CD8-positive, alpha-beta memory T cell (primary cell): ENCODE results near the gene ALAD. TPM values are rescaled to one million over a fixed set of nuclear protein-coding genes. Genes with fewer than 3 reads are reported as not detected.
A peak's percentile ranks its signal among the peaks of the same experiment; 100 is the strongest.

ENCODE experiments used
- CTCF ChIA-PET: fragments of 350-600 bp; sonication (Branson Sonifier 250); formaldehyde crosslinking; loops from one replicate; lab custom pipeline; 2021; ENCODE audit warnings: antibody characterized with exemption; lab: Charles Lee
- POLR2A ChIA-PET: fragments of 350-600 bp; sonication (Branson Sonifier 250); formaldehyde crosslinking; loops from one replicate; lab custom pipeline; 2021; ENCODE audit warnings: antibody characterized with exemption; lab: Charles Lee
- DNase-seq, 5 donors: peaks; one replicate each; pipeline versions ENCODE4 v3.0.0 to v3.0.0-alpha.2; 2020 to 2022; ENCODE audit warnings: mixed read lengths in 1 of 5
- H3K27ac ChIP-seq: one replicate; pipeline ENCODE4 v1.7.0; 2013; ENCODE audit warnings: low read depth, mild to moderate bottlenecking, low read length, moderate library complexity
- H3K27me3 ChIP-seq: 2 replicates; pipeline ENCODE4 v1.7.0; 2013; ENCODE audit warnings: low read length, mild to moderate bottlenecking; ENCODE audit not compliant: insufficient read depth, poor library complexity, severe bottlenecking
- H3K36me3 ChIP-seq: 2 replicates; pipeline ENCODE4 v1.7.0; 2013; ENCODE audit warnings: mild to moderate bottlenecking, low read length, moderate library complexity; ENCODE audit not compliant: insufficient read depth
- H3K4me1 ChIP-seq: 2 replicates; pipeline ENCODE4 v1.7.0; 2013; ENCODE audit warnings: mild to moderate bottlenecking, low read length, moderate library complexity; ENCODE audit not compliant: insufficient read depth
- H3K4me3 ChIP-seq: 2 replicates; pipeline ENCODE4 v1.7.0; 2013; ENCODE audit warnings: mild to moderate bottlenecking, low read length
- H3K9me3 ChIP-seq: 2 replicates; pipeline ENCODE4 v1.7.0; 2013; ENCODE audit warnings: mild to moderate bottlenecking, low read length
- H3K27ac Mint-ChIP-seq, 8 donors: one replicate each; pipeline ENCODE4 v1.8.0; 2020 to 2021; ENCODE audit warnings: mixed read lengths in 8 of 8, mild to moderate bottlenecking in 6 of 8, inconsistent platforms in 3 of 8, moderate library complexity in 3 of 8
- H3K27me3 Mint-ChIP-seq, 2 donors: one replicate each; pipeline ENCODE4 v1.8.0; 2020 to 2021; ENCODE audit warnings: mixed read lengths in 2 of 2, mild to moderate bottlenecking in 1 of 2, moderate library complexity in 1 of 2
- H3K36me3 Mint-ChIP-seq, 3 donors: one replicate each; pipeline ENCODE4 v1.8.0; 2020 to 2021; ENCODE audit warnings: mixed read lengths in 3 of 3, inconsistent platforms in 1 of 3, mild to moderate bottlenecking in 1 of 3
- H3K4me1 Mint-ChIP-seq, 3 donors: one replicate each; pipeline ENCODE4 v1.8.0; 2020 to 2021; ENCODE audit warnings: mixed read lengths in 3 of 3, inconsistent platforms in 1 of 3, mild to moderate bottlenecking in 1 of 3
- H3K4me3 Mint-ChIP-seq, 7 donors: one replicate each; pipeline ENCODE4 v1.8.0; 2020 to 2021; ENCODE audit warnings: mixed read lengths in 7 of 7, mild to moderate bottlenecking in 6 of 7, moderate library complexity in 4 of 7, inconsistent platforms in 2 of 7
- H3K9me3 Mint-ChIP-seq, 5 donors: one replicate each; pipeline ENCODE4 v1.8.0; 2020 to 2022; ENCODE audit warnings: mixed read lengths in 5 of 5, mild to moderate bottlenecking in 3 of 5, moderate library complexity in 2 of 5, inconsistent platforms in 1 of 5
- polyA plus RNA-seq: library from polyadenylated mRNA; unstranded; fragments of 300-500 nt; fragmentation: Illumina TruSeq; gene quantifications from one replicate; pipeline ENCODE4 v1.2.3, GENCODE V29; 2021
- total RNA-seq, 2 experiments: library from RNA; stranded (reverse); gene quantifications; one replicate each; pipeline ENCODE4 v1.2.3, GENCODE V29; 2021

The ALAD gene
- total and polyA plus RNA-seq, 3 experiments from 2014 or later, result 22.1 to 22.8 (median 22.3) TPM

DNA sequence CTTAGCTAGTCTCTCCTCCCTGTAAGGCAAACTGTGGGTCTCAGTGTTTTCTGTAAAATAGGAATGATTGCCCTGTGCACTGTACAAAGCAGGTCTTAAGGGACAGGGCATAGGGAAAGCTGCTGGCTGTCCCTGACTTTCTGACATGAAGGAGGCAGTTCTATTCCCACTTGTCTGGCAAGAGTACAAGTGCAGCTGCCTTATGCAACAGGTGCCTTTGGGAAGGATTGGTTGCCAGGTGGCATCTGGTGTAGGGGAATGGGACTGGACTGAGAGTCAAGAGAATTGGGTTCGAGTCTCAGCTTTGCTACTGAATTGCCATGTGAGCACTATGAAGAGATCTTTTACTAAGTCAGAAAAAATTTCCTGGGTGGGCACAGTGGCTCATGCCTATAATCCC is 41.7 kb downstream of the ALAD start:
- no peaks in the 10 kb centered on the region for H3K4me1 Mint-ChIP-seq
- DNase-seq, result no peak
- no peak overlapping the region for H3K27ac ChIP-seq
- POLR2A ChIA-PET, result no interaction called here
- no peaks in the 10 kb centered on the region for H3K4me1 ChIP-seq
- no peaks in the 10 kb centered on the region for H3K9me3 Mint-ChIP-seq
- no peaks in the 10 kb centered on the region for H3K36me3 ChIP-seq
- no peak overlapping the region for H3K4me3 ChIP-seq
- no peaks in the 10 kb centered on the region for H3K9me3 ChIP-seq
- no peaks in the 10 kb centered on the region for H3K27me3 ChIP-seq
- CTCF ChIA-PET, result interaction anchor here (0.8 kb wide), 1 partner anchor 11 kb away, joined by 3 read pairs; no protein-coding TSS in a partner anchor
- H3K4me3 Mint-ChIP-seq, result no peak overlapping the region
- peaks cover 5 to 7% of the 10 kb centered on the region in 2 donors for H3K27me3 Mint-ChIP-seq
- peaks cover 0 to 3% (median 0%) of the 10 kb centered on the region in 3 donors for H3K36me3 Mint-ChIP-seq
- no peak overlapping the region for H3K27ac Mint-ChIP-seq

DNA sequence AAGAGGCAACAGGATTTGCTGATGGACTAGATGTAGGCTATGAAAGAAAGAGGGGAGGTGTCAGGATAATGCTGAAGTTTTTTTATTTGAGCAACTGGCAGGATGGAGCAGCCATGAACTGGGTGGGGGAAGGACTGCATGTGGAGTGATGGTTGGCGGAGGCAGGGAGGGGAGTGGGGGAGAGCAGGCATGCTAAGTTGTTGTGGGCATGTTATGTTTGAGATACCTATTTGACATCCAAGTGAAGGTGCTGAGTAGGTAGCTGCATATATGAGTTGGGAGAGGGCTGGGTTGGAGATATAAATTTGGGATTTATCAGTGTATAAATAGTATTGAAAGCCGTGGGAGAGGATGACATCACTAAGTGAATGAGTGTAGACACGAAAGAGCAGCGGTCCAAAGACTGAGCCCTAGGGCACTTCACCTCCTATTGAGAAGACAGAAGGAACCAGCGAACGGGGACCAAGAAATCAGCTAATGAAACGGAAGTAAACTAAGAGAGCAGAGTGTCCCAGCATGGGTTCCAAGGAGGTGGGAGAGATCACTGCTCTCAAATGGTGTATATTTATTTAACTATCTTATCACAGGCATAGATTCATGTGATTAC is 44.3 kb downstream of the ALAD start:
- Mint-ChIP-seq H3K9me3 (no peaks in the 10 kb centered on the region), H3K27me3 (peaks cover 8 to 26% of the 10 kb centered on the region in 2 donors), H3K36me3 (peaks cover 0 to 3% (median 0%) of the 10 kb centered on the region in 3 donors), H3K4me3 (no peak overlapping the region), H3K4me1 (no peaks in the 10 kb centered on the region), H3K27ac (no peak overlapping the region)
- ChIA-PET POLR2A (no interaction called here), CTCF (no interaction called here)
- DNase-seq, result no peak
- no peak overlapping the region for H3K27ac ChIP-seq
- peaks cover 4% of the 10 kb centered on the region for H3K27me3 ChIP-seq
- no peaks in the 10 kb centered on the region for H3K9me3 ChIP-seq
- H3K4me1 ChIP-seq, result no peaks in the 10 kb centered on the region
- H3K36me3 ChIP-seq, result no peaks in the 10 kb centered on the region
- no peak overlapping the region for H3K4me3 ChIP-seq

DNA sequence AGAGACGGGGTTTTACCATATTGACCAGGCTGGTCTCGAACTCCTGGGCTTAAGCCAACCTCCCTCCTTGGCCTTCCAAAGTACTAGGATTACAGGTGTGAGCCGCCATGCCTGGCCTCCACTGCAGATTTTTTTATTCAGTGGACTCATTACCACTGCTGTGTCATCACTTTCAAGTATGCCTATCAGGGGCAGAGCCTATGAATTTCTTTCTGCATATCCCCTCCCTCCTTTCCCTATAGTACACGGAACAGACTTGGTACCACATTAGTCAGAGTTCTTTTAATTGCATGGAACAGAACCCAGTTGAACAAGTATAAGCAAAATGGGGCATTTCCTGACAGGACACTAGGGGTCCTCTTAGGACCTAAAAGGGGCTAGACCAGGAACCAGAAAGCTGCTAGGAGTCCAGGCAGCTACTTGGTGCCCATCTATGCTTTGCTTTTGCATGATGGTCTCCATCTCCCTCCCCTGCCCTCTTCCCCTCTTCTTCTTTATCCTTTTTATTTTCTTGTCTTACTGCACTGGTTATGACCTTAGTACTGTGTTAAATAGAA is 46.0 kb downstream of the ALAD start:
- Mint-ChIP-seq H3K9me3 (no peaks in the 10 kb centered on the region), H3K27me3 (peaks cover 22 to 36% of the 10 kb centered on the region in 2 donors), H3K4me1 (peaks cover 13 to 14% (median 13%) of the 10 kb centered on the region in 3 donors), H3K36me3 (peaks cover 0 to 3% (median 0%) of the 10 kb centered on the region in 3 donors), H3K4me3 (no peak overlapping the region), H3K27ac (no peak overlapping the region)
- H3K9me3 ChIP-seq, result no peaks in the 10 kb centered on the region
- peaks cover 13% of the 10 kb centered on the region for H3K4me1 ChIP-seq
- no peak for DNase-seq
- no peaks in the 10 kb centered on the region for H3K36me3 ChIP-seq
- POLR2A ChIA-PET, result no interaction called here
- no peak overlapping the region for H3K4me3 ChIP-seq
- CTCF ChIA-PET, result no interaction called here
- peaks cover 12% of the 10 kb centered on the region for H3K27me3 ChIP-seq
- H3K27ac ChIP-seq, result no peak overlapping the region

DNA sequence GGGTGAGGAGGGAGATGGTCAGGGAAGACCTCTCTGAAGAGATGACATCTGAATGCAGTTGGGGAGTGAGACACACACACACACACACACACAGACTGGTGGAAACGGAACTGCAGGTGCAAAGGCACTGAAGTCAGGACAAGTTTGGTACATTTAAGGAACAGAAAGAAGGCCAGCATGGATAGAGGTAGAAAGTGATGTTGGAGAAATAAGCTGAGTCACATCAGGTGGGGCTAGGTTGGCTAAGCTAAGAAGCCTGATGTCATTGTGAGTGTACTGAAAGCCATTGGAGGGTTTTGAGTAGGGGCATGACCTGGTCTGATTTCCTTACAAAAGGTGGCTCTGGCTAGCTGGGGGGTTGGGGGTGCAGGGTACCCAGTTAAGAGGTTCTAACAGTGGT is 48.7 kb downstream of the ALAD start:
- Histone ChIP-seq H3K27ac (no peak overlapping the region), H3K4me3 (no peak overlapping the region), H3K4me1 (peaks cover 18% of the 10 kb centered on the region), H3K27me3 (peaks cover 21% of the 10 kb centered on the region), H3K9me3 (no peaks in the 10 kb centered on the region), H3K36me3 (no peaks in the 10 kb centered on the region)
- no peak for DNase-seq
- no peak overlapping the region for H3K4me3 Mint-ChIP-seq
- no peaks in the 10 kb centered on the region for H3K36me3 Mint-ChIP-seq
- CTCF ChIA-PET, result no interaction called here
- no peak overlapping the region for H3K27ac Mint-ChIP-seq
- peaks cover 24 to 44% of the 10 kb centered on the region in 2 donors for H3K27me3 Mint-ChIP-seq
- POLR2A ChIA-PET, result no interaction called here
- H3K9me3 Mint-ChIP-seq, result no peaks in the 10 kb centered on the region
- H3K4me1 Mint-ChIP-seq, result peaks cover 18 to 23% (median 22%) of the 10 kb centered on the region in 3 donors

DNA sequence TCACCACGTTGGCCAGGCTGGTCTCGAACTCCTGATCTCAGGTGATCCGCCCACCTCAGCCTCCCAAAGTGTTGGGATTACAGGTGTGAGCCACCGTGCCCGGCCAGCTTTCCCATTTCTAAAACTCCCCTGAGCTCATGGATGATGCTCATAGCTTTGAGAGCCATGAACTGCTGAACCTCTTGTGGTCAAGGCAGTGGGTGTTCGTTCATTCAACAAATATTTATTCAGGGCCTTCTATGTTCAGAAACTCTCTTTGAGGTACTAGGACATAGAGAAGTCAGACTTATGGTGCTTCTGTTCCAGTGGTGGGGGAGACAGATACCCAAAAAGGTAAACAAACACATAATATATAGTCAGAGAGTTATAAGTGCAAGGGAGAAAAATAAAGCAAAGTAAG is 49.1 kb downstream of the ALAD start:
- Mint-ChIP-seq H3K9me3 (no peaks in the 10 kb centered on the region), H3K4me1 (peaks cover 18 to 23% (median 22%) of the 10 kb centered on the region in 3 donors), H3K36me3 (no peaks in the 10 kb centered on the region), H3K4me3 (no peak overlapping the region), H3K27ac (no peak overlapping the region), H3K27me3 (peaks cover 24 to 44% of the 10 kb centered on the region in 2 donors)
- CTCF ChIA-PET, result no interaction called here
- Histone ChIP-seq H3K4me3 (no peak overlapping the region), H3K27me3 (peaks cover 21% of the 10 kb centered on the region), H3K4me1 (peaks cover 18% of the 10 kb centered on the region), H3K9me3 (no peaks in the 10 kb centered on the region), H3K36me3 (no peaks in the 10 kb centered on the region), H3K27ac (no peak overlapping the region)
- POLR2A ChIA-PET, result no interaction called here
- DNase-seq, result no peak

DNA sequence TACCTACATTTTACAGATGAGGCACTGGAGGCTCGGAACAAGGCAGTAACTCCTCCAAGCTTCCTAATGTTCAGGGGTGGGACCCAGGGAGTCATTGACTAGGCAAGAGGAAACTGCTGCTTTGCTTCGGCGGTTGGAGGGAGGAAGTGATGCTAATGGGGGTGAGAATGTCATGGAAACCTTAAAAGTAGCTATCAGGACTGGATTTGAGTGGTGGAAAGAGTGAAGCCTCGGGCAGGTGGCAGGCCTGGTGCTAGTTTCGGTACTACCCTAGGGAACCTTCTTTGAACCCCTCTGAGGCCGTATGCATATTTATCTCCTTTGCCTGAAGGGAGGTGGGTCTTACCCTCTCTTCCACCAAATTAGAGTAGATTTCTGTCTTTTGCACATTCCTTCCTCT is 50.1 kb downstream of the ALAD start:
- peaks cover 18 to 23% (median 22%) of the 10 kb centered on the region in 3 donors for H3K4me1 Mint-ChIP-seq
- DNase-seq, result peak in 3 of 5 donors; percentile 8 to 51 (median 11)
- no peaks in the 10 kb centered on the region for H3K36me3 ChIP-seq
- H3K4me3 ChIP-seq, result no peak overlapping the region
- no peaks in the 10 kb centered on the region for H3K36me3 Mint-ChIP-seq
- no peaks in the 10 kb centered on the region for H3K9me3 Mint-ChIP-seq
- no peaks in the 10 kb centered on the region for H3K9me3 ChIP-seq
- peak overlapping the region; percentile 61 to 85 (median 79) for H3K4me3 Mint-ChIP-seq
- no peak overlapping the region for H3K27ac ChIP-seq
- H3K27me3 Mint-ChIP-seq, result peaks cover 23 to 36% of the 10 kb centered on the region in 2 donors
- H3K27me3 ChIP-seq, result peaks cover 21% of the 10 kb centered on the region
- POLR2A ChIA-PET, result no interaction called here
- peak overlapping the region in 1 of 8 donors; percentile 42 for H3K27ac Mint-ChIP-seq
- peaks cover 18% of the 10 kb centered on the region for H3K4me1 ChIP-seq
- CTCF ChIA-PET, result interaction anchor here (1.3 to 2.8 kb wide), 2 partner anchors 11 to 51 kb away, joined by 3 to 10 read pairs; partner anchors contain the start of gene ALAD

DNA sequence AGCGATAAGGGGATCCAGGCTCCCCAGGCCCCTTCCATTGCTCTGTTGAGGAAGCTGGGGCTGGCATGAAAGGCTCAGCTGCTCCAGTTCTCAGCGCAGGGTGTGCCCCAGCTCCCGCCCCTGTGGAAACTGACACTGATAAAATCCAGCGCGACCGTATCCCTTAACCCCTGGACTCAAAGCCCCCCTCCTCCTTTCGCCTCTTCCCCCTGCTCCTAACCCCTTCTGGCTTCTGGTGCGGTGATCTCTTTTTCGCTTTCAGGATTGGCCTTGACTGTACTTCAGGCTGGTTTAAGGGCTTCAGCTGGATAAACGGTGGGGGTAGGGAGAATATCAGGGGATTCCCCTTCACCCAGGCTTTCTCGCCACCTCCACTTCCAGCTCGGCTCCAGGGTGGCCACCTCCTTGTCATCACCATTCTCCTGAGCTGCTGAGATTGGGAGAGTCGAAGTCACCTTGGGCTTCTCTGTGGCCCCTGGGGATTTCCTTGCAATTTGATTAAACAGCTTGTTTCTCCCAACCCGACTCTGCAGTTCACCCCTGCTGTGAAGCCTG is 50.9 kb downstream of the ALAD start:
- peak overlapping the region; percentile 61 to 85 (median 79) for H3K4me3 Mint-ChIP-seq
- peaks cover 18 to 23% (median 22%) of the 10 kb centered on the region in 3 donors for H3K4me1 Mint-ChIP-seq
- peak overlapping the region in 3 of 8 donors; percentile 16 to 40 (median 34) for H3K27ac Mint-ChIP-seq
- H3K4me3 ChIP-seq, result no peak overlapping the region
- ChIA-PET CTCF (interaction anchor here (0.8 to 2.8 kb wide), 6 partner anchors 10 to 305 kb away, joined by 3 to 10 read pairs (median 4); partner anchors contain the start of genes ALAD, C9orf43, HDHD3 and POLE3), POLR2A (interaction anchor here (0.8 to 1.6 kb wide), 2 partner anchors 20 to 49 kb away, joined by 4 to 6 read pairs; no protein-coding TSS in a partner anchor)
- H3K36me3 ChIP-seq, result no peaks in the 10 kb centered on the region
- H3K9me3 Mint-ChIP-seq, result no peaks in the 10 kb centered on the region
- no peaks in the 10 kb centered on the region for H3K9me3 ChIP-seq
- no peak overlapping the region for H3K27ac ChIP-seq
- no peaks in the 10 kb centered on the region for H3K36me3 Mint-ChIP-seq
- DNase-seq, result no peak
- peaks cover 18% of the 10 kb centered on the region for H3K4me1 ChIP-seq
- peaks cover 21 to 36% of the 10 kb centered on the region in 2 donors for H3K27me3 Mint-ChIP-seq
- H3K27me3 ChIP-seq, result peaks cover 21% of the 10 kb centered on the region
